Ishikawa (cell line): ENCODE results near the gene ATP9A.

Experiments used
- YY1 ChIP-seq: IDR thresholded peaks from 2 replicates; pipeline ENCODE4 v1.6.1; 2012; ENCODE audit warnings: low read depth
- TF ChIP-seq, protein P1 (sequence below): IDR thresholded peaks from 2 replicates; pipeline ENCODE4 v1.6.1; 2012

DNA sequence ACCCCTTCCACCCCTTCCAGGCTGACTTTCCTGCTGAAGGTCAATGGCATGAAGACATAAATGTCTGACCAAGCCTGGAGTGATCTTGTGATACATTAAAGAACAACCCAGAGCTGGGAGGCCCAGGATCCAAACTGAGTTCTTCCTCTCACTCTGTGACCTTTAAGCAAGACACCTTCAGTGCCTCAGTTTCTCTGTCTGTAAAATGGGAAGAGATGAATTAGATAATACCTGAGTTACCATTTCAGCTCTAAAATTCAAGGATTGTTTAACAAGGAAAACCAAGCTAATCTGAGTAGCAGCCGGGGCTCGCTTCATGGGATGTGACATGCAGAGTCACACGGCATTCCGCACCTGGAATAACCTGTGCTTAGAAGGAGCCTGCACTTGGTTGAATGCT is 218.7 kb downstream of the ATP9A start:
- TF ChIP-seq, protein P1, sequence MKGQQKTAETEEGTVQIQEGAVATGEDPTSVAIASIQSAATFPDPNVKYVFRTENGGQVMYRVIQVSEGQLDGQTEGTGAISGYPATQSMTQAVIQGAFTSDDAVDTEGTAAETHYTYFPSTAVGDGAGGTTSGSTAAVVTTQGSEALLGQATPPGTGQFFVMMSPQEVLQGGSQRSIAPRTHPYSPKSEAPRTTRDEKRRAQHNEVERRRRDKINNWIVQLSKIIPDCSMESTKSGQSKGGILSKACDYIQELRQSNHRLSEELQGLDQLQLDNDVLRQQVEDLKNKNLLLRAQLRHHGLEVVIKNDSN, result no peak
- TF ChIP-seq YY1, result no peak
